HG03565 (cell line): ENCODE results near the gene SEPTIN5.

ENCODE experiments used
- ATAC-seq: cut with Tn5 transposase; IDR thresholded peaks from one replicate; pipeline ENCODE4 v1.9.1; 2021; ENCODE audit warnings: mild to moderate bottlenecking, moderate library complexity; ENCODE audit not compliant: unreplicated experiment

Gene SEPTIN5

DNA sequence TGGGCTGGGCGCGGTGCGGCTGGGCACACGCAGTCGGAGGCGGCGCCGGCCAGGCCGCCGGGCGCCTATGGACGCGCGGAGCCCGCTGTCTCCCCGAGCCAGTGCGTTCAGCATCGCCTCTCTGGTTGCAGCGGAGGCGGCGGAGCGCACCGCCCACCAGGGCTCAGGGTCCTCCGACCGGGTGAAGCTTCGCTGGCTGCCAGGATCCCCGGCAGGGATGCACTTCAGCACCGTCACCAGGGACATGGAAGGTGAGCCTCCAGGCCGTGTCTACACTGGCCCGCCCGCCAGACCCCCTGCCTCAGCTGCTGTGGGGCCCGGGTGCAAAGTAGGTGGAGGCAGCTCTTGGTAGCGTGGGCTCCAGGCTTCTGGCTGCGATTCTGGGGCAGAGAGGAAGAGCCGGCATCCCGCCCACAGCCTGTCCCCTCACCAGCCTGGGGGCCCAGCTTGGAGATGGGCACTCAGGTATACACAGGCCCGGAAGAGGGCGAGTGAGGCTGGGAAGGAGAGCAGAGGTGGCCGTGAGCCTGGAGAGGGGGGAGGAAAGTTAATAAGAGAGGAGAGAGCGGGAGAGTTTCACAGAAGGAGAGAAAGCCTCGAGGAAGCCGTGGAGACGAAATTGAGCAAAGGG, 45.2 kb downstream of the SEPTIN5 start:
- ATAC-seq = no peak

- no peak for ATAC-seq
Observed at GRCh38 chr22:19760058-19760950, 46.0 kb downstream of the SEPTIN5 start, which contains the start of gene TBX1. TSS of gene TBX1 (plus strand) at chr22:19760778. CDS start at chr22:19760844, 66 bp downstream.

GRCh38 chr22:19760951-19761724, 46.8 kb downstream of the SEPTIN5 start:
- ATAC-seq = no peak

DNA sequence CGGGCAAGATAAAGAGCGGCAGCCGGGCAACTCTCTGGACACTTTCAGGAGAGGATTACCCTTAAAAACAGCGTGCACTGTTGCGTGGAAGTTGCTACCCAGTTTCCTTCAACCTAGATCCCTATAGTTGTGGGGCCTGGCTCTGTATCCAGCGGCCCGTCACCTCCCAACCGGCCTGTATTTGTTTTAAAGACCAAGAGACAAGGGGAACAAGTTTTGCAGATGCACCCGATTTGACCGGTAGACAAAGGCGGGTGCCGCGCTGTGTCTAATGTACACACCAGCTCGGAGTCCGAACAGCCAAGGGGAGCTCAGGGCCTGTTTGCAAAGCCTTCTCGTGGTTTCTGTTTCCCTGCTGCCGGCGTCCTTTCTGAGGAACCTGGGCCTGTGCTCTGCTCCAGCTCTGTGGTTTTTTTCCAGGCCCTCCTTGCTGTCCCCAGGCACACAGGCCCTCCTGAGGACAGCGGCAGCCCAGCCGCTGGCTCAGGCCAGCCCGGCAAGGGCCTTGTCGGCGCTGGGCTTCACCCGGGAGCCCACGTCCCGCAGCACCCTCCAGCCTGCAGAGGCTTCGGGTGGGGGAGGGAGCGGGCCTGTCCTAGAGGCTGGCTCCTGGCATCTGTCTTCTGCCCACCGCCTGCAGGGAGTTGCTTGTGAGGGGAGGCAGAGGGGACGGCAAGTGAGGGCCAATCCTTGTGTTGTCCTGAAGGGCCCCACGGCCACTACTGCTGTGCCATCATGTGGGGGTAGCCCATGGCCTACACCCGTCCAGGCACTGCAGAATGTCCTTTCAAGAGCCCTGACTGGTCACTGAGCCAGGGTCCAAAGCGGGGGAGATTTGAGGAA, 47.6 kb downstream of the SEPTIN5 start:
- ATAC-seq = no peak

GRCh38 chr22:19762568-19763457, 48.5 kb downstream of the SEPTIN5 start:
- ATAC-seq = no peak

DNA sequence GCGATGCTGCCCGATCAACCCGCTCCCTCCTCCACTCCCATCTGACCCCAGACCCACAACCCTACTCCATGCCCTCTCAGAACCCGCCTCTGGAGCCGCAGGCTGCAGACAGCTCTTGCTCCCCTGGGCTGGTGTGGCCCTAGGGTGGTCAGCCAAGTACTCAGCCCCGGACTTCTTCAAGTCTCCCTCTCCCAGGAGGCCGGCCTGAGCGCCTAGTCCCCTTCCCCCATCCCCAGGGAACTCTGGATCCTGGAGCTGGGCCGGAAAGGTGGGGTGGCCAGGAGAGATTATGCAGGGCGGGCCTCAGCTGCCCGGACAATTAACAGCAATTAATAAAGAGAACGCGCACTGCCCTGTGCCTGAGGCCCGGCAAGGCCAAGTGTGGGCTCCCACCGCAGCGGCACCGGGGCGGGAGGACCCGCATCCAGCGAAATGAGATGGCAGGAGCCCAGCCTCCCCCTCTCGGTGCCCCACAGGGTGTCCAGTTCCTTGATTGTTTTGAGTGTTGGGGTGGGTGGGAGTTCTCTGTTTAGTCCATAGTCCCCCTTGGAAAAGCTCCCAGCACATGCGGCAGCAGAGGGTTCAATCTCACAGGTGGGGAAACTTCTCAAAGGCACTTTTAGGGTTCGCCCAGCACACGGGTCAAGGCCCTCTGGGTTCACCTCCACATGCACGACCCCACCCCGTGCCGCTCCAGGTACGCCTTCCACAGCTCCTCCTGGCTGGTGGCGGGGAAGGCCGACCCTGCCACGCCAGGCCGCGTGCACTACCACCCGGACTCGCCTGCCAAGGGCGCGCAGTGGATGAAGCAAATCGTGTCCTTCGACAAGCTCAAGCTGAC, 49.4 kb downstream of the SEPTIN5 start:
- no peak for ATAC-seq

DNA sequence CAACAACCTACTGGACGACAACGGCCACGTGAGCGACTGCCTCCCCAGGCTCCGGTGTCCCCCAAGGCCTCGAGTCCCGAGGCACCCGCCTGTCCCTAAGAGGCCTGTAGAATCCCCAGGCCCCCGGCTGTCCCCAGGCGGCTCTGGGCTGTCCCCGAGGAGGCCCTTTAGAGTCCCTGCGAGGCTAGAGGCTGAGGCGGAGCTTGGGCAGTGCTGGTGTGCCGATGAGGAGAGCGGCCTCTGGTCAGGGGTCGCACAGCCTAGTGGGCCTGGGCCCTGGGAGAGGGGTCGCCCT, 49.9 kb downstream of the SEPTIN5 start:
- ATAC-seq = no peak

DNA sequence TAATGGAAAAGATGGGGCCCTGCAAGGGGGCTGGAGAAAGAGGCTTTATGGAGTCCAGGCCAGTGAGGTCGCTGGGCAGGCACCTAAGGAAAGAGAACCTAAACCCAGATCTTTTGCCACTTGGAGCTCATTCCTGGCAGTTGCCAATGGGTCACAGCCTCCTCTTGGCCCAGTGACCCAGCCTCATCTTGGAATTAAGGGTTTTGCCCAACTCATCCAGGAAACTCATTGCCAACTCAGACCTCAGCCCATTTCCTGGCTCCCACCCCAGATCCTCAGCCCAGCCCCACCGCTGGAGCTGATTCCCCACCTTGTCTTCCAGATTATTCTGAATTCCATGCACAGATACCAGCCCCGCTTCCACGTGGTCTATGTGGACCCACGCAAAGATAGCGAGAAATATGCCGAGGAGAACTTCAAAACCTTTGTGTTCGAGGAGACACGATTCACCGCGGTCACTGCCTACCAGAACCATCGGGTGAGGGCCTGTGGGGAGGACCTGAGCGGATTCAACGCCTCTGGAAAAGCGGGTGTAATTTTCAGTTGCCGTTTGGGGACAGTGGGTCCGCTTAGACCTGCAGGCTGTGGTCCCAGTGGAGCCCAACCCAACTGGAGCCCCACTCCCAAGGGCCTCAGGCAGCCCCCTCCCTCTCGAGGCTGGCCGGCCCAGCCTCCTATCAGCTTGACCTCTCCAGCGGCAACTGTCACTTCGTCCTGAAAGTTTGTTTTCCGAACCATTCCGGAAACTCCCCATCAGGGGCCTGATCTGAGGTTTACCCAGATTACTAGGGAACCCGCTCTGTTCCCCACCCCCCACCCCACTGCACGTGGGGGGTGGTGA, 50.6 kb downstream of the SEPTIN5 start:
- ATAC-seq = no peak

- no peak for ATAC-seq
Observed at GRCh38 chr22:19765477-19766239, 51.4 kb downstream of the SEPTIN5 start.

GRCh38 chr22:19766240-19766510, 51.9 kb downstream of the SEPTIN5 start:
- no peak for ATAC-seq

GRCh38 chr22:19766511-19767426, 52.5 kb downstream of the SEPTIN5 start:
- no peak for ATAC-seq

GRCh38 chr22:19767427-19768341, 53.4 kb downstream of the SEPTIN5 start:
- no peak for ATAC-seq

DNA sequence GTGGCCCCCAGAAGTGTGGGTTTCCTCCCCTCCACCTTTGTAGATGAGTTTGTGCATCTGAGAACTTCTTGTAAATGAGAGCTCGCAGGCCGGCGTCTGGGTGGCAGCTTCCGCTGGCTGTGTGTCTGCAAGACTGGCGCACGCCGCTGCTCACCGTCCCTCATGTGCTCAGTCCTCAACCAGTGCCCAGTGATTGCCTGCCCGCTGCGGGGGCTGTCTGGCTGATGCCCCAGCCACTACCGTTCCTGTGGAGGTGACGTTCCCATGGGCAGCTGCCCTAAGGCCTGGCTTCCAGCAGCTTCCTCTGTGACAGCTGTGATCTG, 55.1 kb downstream of the SEPTIN5 start:
- no peak for ATAC-seq

- ATAC-seq = no peak
Observed at GRCh38 chr22:19770349-19771220, 56.3 kb downstream of the SEPTIN5 start.

DNA sequence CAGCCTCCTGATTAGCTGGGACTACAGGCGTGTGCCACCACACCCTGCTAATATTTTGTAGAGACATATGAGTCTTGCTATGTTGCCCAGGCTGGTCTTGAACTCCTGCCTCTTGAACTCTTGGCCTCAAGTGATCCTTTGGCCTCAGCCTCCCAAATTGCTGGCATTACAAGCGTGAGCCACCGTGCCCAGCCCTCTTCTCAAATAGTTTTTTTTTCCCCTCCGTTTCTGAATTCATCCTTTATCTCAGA, 58.0 kb downstream of the SEPTIN5 start:
- ATAC-seq = no peak
